Measurements from ENCODE around the gene TTF2.

TTF2 gene

DNA sequence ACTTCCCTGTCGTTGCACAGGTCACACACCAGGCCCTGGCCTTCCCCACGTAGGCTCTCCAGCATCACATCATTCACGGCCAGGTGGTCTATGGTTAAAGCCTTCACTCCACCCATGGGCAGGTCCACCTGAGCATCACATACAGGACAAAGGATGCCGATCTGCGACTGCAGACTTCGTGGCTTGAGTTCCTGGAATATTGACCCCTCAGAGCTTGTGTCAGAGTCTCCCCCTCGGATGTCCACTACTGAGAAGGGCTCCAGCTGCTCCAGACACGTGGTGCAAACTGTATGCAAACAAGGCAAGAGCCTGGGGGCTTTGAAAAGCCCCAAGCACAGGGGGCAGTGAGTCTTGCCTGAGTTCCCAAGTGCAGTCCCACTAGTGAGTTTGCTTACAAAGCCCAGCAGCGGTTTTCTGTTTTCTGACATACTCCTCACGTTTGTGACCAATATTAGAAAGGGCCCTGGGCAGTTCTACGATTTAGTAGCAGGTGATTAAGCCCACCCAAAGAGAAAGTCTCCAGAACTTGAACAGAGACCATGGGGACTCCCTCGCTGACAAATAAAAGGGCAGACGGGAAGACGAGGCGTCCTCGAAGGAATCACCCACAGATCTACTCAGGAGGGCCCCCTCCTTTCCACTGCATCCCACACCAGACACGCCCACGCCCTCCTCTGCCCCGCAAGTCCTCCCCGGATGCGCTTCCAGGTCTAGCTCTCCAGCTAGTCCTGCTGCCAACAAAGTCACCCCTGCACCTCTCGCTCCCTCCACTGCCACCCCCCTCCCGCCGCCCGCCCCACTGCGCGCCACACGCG lies 60.9 kb downstream of the TTF2 start:
- in situ Hi-C loops (cut with MboI; ENCODE audit: low sequenced_read_pairs, unreplicated experiment): no loop called here

GRCh38 chr1:117121589-117122329 lies 61.6 kb downstream of the TTF2 start, which contains the start of gene TRIM45:
TSS of gene TRIM45 (minus strand) at chr1:117121749. CDS start at chr1:117121201, 548 bp downstream.
- peak; percentile 92 for DNase-seq (ENCODE audit: low spot score)
- in situ Hi-C loops (cut with MboI; ENCODE audit: low sequenced_read_pairs, unreplicated experiment): no loop called here
- TF ChIP-seq, protein P1, sequence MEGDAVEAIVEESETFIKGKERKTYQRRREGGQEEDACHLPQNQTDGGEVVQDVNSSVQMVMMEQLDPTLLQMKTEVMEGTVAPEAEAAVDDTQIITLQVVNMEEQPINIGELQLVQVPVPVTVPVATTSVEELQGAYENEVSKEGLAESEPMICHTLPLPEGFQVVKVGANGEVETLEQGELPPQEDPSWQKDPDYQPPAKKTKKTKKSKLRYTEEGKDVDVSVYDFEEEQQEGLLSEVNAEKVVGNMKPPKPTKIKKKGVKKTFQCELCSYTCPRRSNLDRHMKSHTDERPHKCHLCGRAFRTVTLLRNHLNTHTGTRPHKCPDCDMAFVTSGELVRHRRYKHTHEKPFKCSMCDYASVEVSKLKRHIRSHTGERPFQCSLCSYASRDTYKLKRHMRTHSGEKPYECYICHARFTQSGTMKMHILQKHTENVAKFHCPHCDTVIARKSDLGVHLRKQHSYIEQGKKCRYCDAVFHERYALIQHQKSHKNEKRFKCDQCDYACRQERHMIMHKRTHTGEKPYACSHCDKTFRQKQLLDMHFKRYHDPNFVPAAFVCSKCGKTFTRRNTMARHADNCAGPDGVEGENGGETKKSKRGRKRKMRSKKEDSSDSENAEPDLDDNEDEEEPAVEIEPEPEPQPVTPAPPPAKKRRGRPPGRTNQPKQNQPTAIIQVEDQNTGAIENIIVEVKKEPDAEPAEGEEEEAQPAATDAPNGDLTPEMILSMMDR (IDR thresholded peaks at IDR 0.05; ENCODE audit: borderline replicate concordance, control extremely low read depth, extremely low read depth, insufficient read depth, missing control alignments): peak; percentile 82

More for the DNA sequence above, 60.9 kb downstream of the TTF2 start:
- peak; percentile 32 for DNase-seq (ENCODE audit: low spot score)
- TF ChIP-seq, protein P1 (IDR thresholded peaks at IDR 0.05; ENCODE audit: borderline replicate concordance, control extremely low read depth, extremely low read depth, insufficient read depth, missing control alignments): no peak

- TF ChIP-seq, protein P1 (IDR thresholded peaks at IDR 0.05; ENCODE audit: borderline replicate concordance, control extremely low read depth, extremely low read depth, insufficient read depth, missing control alignments): no peak
- no peak for DNase-seq (ENCODE audit: low spot score)
- in situ Hi-C loops (cut with MboI; ENCODE audit: low sequenced_read_pairs, unreplicated experiment): no loop called here
These were observed 62.4 kb downstream of the TTF2 start for GRCh38 chr1:117122330-117123025.

DNA sequence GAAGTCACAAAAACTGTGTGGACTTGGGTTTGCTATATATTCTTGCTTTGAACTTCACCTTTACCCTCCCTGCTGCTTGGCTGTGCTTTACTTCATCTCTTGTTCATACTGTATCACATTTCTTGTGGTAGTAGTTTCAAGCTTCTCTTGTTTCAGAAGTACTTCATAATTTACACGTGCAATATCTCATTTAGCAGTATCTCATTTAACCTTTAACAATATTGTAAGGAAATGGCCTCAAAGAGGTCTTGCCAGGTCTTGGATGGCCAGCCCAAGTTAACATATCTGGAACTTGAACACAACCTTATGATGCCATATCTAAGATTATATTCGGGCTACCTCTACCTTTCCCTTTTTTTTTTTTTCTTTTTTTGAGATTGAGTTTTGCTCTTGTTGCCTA lies 63.1 kb downstream of the TTF2 start:
- DNase-seq (ENCODE audit: low spot score): no peak
- TF ChIP-seq, protein P1 (IDR thresholded peaks at IDR 0.05; ENCODE audit: borderline replicate concordance, control extremely low read depth, extremely low read depth, insufficient read depth, missing control alignments): no peak
- in situ Hi-C loops (cut with MboI; ENCODE audit: low sequenced_read_pairs, unreplicated experiment): no loop called here

GRCh38 chr1:117124661-117125060 lies 64.5 kb downstream of the TTF2 start:
- DNase-seq (ENCODE audit: low spot score): no peak
- in situ Hi-C loops (cut with MboI; ENCODE audit: low sequenced_read_pairs, unreplicated experiment): no loop called here
- TF ChIP-seq, protein P1 (IDR thresholded peaks at IDR 0.05; ENCODE audit: borderline replicate concordance, control extremely low read depth, extremely low read depth, insufficient read depth, missing control alignments): no peak

DNA sequence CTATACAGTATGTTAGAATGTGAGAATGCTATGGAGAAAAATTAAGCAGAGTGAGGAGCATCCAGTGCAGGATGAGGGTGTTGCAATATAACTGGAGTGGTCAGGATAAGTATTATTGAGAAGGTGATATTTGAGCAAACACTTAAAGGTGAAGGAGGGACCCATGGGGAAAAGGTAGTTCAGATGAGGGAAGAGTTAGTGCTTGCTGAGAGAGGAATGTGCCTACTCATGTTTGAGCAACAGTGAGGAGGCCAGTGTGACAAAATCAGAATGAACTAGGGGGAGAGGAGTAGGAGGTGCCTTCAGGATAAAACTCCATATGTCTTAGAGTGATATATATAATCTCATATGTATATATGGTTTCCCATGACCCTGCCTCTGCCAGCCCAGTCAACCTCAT lies 67.7 kb downstream of the TTF2 start:
- TF ChIP-seq, protein P1 (IDR thresholded peaks at IDR 0.05; ENCODE audit: borderline replicate concordance, control extremely low read depth, extremely low read depth, insufficient read depth, missing control alignments): no peak
- no peak for DNase-seq (ENCODE audit: low spot score)
- in situ Hi-C loops (cut with MboI; ENCODE audit: low sequenced_read_pairs, unreplicated experiment): no loop called here

All from GM13976 (cell line).